ENCODE measurements around the gene AGAP3.
"Not testable (repeated sequence)": the region's sequence is repeated elsewhere in the genome, so short reads cannot be mapped to it uniquely, and the experiment has no call there.

Gene AGAP3
- total RNA-seq: 22.5 to 45.6 (median 24.0) reads per million in 4 donors

- peak; percentile 35 to 72 (median 44) for DNase-seq
Observed at GRCh38 chr7:151085691-151086620, at the start of gene AGAP3. AGAP3 (plus strand) TSS chr7:151086475; CDS start chr7:151086742, 267 bp downstream.

GRCh38 chr7:151038951-151039849, 47.1 kb upstream of the AGAP3 start:
- peak in 1 of 5 donors; percentile 33 for DNase-seq

- no peak for DNase-seq
Observed at GRCh38 chr7:151039850-151040548, 46.3 kb upstream of the AGAP3 start.

GRCh38 chr7:151040616-151041375, 45.5 kb upstream of the AGAP3 start:
- no peak for DNase-seq

GRCh38 chr7:151043449-151043848, 42.8 kb upstream of the AGAP3 start:
- not testable (repeated sequence) for DNase-seq

- no peak for DNase-seq
Observed at GRCh38 chr7:151043959-151044358, 42.3 kb upstream of the AGAP3 start.

GRCh38 chr7:151045262-151045661, 41.0 kb upstream of the AGAP3 start:
- no peak for DNase-seq

- DNase-seq: no peak
Observed at GRCh38 chr7:151045967-151046366, 40.3 kb upstream of the AGAP3 start.

GRCh38 chr7:151046603-151047573, 39.4 kb upstream of the AGAP3 start:
- DNase-seq: no peak

- DNase-seq: no peak
Observed at GRCh38 chr7:151047976-151048815, 38.1 kb upstream of the AGAP3 start, which contains the start of gene ASIC3. ASIC3 (plus strand) TSS chr7:151048531; CDS start chr7:151048886, 355 bp downstream.

GRCh38 chr7:151048911-151049463, 37.3 kb upstream of the AGAP3 start:
- DNase-seq: no peak

GRCh38 chr7:151051108-151051507, 35.2 kb upstream of the AGAP3 start:
- peak in 3 of 5 donors; percentile 42 to 57 (median 57) for DNase-seq

GRCh38 chr7:151053096-151053495, 33.2 kb upstream of the AGAP3 start:
- DNase-seq: no peak

GRCh38 chr7:151053751-151054150, 32.5 kb upstream of the AGAP3 start:
- DNase-seq: no peak

GRCh38 chr7:151056283-151056665, 30.0 kb upstream of the AGAP3 start:
- DNase-seq: no peak

- DNase-seq: no peak
Observed at GRCh38 chr7:151056666-151057505, 29.4 kb upstream of the AGAP3 start.

- DNase-seq: no peak
Observed at GRCh38 chr7:151057506-151057988, 28.7 kb upstream of the AGAP3 start, which contains the start of gene CDK5. CDK5 (minus strand) TSS chr7:151057897; CDS start chr7:151057848, 49 bp downstream.
